Urothelium cell line (cell line): ENCODE data around the gene ERICH3.
"Not testable (repeated sequence)": the region's sequence is repeated elsewhere in the genome, so short reads cannot be mapped to it uniquely, and the experiment has no call there.

Experiments
- DNase-seq: peaks from one replicate; pipeline ENCODE4 v3.0.0; 2011; ENCODE audit warnings: low spot score, mixed read lengths
- FAIRE-seq: peaks from 2 replicates; lab custom pipeline; 2011; peaks lifted over from hg19 to GRCh38; lab: Jason Lieb, UNC

Gene ERICH3

DNA sequence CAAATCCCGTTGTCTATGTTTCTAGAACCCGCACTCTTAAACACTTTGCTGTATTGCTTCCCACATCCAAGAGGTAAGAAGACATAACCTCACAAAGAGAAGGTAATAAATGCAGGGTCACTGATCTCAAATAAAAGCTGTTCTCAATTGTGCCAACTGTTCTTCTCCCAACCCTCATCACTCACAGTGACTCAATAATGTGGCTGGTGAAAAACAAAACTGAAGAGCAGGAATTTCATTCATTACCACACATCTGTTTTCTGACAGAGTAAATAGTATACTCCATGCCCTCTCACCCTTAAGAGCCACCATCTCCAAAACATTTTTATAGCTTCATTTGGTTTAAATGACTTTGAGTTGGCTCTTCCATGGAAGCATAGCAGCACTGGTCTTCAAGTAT lies 6.2 kb upstream of the ERICH3 start:
- DNase-seq (no peak), FAIRE-seq (no peak)

DNA sequence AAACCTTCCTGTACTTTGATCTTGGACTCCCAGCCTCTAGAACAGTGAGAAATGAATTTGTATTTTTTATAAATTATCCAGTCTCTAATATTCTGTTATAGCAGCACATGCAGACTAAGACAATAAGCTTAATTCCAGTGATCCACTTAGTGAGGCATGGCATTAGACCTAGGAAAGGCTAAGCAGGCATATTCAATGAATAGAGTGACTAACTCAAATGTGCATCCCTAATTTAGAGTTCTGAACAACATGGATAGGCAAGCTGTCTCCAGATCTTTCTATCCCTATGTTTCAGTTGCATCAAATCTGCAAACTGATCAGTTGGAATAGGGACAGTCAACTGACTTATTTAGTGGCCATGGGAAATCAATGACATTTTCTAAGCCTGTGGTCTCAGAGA lies 4.3 kb upstream of the ERICH3 start:
- FAIRE-seq (no peak), DNase-seq (no peak)

DNA sequence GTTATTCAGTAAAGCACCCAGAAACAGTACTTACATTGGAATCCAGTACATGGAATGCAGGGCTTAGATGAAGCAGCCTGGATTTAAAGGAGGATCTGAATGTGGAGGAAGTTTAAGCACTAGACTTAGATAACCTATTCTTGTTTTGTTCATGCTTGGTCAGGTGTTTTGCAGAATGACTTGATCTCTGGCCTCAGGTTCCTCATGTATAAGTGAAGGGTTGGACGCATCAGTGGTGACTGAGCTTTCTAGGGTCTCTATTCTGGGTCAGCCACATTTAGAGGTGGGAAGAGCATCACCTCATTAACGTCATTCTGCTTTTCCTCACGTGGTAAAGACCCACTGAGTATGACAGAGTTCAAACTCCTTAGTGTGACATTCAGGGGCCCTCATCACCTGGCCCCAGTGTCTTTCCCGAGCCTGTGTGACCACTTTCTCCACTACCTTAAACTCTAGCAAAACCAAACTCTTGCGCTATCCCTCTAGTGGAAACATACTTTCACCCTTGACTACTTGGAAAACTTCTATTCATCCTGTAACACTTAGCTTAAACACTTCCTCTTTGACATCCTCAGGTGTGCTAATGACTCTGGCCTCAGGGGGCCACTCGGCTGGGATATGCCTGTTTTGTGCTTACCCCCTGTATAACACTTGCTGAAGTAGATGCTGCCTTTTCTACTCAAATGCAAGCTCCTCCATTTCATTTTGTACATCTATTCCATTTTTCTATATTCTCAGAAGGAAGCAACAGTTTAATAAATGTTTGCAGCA lies 871 bp upstream of the ERICH3 start:
- DNase-seq = no peak
- FAIRE-seq = no peak

DNA sequence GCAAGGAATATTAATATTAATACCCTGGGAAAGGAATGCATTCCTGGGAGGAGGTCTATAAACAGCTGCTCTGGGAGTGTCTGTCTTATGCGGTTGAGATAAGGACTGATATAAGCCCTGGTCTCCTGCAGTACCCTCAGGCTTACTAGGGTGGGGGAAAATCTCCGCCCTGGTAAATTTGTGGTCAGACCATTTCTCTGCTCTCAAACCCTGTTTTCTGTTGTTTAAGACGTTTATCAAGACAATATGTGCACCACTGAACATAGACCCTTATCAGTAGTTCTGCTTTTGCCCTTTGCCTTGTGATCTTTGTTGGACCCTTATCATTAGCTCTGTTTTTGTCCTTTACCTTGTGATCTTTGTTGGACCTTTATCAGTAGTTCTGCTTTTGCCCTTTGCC lies 2.7 kb downstream of the ERICH3 start:
- not testable (repeated sequence) for FAIRE-seq, DNase-seq

DNA sequence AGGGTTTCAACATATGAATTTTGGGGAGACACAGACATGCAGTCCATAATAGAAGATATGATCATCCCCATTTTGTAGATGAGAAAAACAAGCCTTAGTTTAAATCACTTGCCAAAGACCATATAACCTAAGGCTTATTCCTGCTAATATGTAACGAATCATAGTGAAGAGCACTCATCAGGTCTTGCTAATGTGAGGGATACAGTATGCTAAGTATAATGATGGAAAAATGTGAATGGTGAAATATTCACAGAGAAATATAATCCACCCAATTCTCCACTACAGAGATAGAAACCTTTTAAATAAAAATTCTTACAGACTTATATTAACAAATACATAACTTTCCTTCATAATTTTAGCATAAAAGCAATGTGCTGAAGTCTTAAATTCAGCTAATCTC lies 18.9 kb downstream of the ERICH3 start:
- no peak for FAIRE-seq
- no peak for DNase-seq

DNA sequence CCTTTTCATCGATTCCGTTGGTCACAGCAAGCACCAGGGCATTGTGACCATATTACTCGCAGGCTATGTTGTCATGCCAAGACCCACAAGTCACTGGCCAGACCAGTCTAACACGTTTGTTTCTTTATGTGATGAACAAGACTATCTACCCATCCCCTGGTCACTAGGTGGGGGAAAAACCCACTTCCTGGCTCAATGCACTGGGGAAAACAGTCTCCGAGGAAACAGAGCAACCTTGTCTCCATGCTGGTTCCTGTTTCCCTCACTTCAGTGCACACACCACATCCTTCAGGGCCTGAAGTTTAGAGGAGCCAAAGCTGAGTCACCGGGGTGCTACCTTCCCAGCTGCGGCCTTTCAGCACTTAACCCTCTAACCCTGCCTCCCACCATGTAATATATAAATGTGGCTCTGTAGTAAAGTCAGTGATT lies 20.9 kb downstream of the ERICH3 start:
- no peak for FAIRE-seq

DNA sequence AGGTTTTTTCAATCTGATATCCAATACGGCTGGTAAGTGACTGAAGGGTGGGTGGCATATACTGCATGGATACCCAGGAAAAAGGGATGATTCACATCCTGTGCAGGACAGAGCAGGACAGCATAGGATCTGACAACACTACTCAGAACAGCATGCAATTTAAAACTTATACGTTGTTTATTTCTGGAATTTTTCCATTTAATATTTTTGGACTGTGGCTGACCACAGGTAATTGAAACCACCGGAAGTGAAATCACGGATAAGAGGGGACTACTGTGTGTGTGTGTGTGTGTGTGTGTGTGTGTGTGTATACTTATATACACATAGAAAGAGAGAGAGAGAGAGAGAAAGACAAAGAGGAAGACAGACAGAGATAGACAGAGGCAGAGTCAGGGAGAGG lies 23.0 kb downstream of the ERICH3 start:
- FAIRE-seq (no peak), DNase-seq (peak; percentile 25)

More for the DNA sequence above, 20.9 kb downstream of the ERICH3 start:
- DNase-seq = peak; percentile 65

DNA sequence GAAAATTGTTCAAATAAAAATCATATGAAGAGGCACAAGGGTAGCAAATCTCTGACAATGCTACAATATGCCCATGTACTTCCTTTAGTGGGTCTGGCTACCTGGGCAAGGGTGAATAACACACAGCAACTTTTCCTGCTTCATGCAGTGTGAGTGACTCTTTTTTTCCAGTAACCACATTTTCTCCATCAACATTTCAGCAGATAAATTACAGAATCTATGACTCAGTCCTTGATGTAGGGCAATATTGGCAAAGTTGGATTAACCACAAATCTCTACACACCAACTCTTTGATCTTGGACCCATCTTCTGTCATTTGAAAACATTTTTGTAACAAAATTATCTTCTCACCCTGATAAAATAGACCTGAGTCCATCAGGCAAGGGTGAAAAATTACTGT lies 31.7 kb downstream of the ERICH3 start:
- FAIRE-seq = no peak
- peak; percentile 10 for DNase-seq

DNA sequence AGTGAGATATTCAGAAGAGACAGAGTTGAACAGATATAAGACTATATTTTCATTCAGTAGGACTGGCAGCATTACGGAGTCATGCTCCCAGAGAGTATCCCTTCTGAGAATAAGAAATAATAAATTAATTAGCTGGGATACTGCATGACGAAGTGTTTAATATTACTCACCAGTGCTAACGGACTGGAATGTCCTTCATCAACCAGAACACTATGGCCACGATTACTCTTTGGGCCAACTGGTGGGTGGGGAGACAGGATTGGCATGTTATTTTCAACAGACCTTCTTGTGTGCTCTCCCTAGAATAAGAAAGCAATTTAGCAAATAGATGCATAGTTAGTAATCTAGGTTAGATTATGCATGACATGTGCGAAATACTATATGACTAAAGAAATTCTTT lies 32.4 kb downstream of the ERICH3 start:
- DNase-seq = no peak
- FAIRE-seq = no peak

DNA sequence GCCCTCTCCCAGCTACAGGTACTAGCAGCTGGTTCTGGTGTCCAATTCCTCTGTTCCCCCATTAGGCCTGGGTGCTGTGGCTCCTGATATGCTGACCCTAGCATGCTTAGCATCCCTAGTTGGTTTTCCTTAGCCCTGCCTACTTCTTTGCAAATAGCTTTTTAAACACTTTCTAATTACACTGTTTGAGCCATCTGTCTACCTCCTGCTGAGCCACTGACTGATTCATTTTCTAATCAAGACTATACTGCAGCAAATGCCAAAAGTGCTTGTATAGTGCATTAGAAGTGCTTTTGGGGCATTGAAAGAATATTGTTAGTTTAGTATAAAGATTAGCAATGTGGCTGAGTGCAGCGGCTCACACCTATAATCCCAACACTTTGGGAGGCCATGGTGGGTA lies 36.3 kb downstream of the ERICH3 start:
- FAIRE-seq (no peak), DNase-seq (no peak)

DNA sequence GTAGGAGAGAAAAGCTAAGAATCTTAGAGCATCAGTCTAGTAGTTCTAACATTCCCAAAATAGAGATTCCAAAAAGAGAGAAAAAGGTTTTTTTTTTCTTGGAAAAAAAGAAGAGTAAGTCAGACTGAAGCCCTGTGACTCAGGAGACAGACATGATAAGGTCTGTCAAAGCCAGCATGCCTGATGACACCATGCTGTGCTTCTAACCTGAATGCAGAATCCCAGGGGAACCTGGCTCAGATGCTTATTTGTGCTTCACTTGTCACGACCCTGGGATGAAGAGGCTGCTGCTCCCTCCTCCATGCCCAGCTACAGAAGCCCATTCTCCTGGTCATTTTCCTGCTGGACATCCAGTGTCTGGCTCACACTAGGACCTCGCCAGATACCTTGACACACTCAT lies 44.3 kb downstream of the ERICH3 start:
- FAIRE-seq (no peak), DNase-seq (no peak)

DNA sequence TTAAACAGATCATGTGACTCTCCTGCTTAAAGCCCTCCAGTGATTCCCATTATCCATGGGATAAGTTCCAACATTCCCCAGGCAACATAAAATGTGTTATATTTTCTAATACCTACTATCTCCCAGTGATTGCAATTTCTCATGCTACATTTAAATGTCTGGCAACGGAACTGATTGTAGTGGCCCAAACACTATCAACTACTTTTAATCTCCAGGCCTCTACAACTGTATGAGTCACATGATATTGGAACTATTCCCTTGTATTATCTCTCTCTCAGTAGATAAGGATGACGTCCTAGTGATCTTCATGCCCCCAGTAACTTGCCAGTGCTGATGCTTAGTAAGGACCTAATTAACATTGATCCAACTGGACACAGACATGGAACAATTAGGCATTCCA lies 49.9 kb downstream of the ERICH3 start:
- no peak for DNase-seq
- FAIRE-seq = no peak

DNA sequence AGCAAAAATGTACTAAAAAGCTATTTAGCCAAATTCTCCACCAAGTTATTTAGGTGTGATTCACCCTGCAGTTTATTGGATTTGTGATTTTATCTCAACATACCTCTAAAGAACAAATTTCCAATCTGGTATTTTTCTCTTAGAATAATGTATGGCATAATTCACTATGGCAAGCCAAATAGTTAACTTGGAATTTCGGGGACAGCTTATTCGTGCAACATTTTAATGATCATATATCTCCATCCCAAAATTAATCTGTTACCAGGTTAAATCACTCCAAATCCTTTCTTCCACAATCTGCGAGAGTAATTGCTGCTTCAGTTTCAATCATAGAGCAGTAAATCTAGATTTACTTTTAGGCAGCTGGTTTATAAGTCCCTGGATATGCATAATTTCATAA lies 53.4 kb downstream of the ERICH3 start:
- no peak for FAIRE-seq
- no peak for DNase-seq

DNA sequence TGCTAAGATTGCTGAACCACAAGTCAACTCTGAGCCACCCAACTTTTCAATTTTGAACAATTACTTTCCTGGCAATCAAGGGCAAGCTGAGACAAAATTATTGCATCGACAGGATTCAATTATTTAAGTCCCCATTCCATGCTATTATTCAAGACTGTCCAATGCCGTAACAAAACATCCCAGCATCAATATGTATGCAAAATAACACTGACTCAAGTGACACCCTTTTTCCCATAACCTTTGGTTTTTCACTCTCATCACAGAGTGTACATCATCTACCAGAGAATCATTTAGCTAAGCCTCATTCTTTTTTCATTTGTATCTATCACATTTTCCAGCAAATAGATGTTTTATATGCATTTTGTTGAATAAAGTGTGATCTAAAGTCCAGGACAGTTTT lies 54.6 kb downstream of the ERICH3 start:
- FAIRE-seq = no peak

DNA sequence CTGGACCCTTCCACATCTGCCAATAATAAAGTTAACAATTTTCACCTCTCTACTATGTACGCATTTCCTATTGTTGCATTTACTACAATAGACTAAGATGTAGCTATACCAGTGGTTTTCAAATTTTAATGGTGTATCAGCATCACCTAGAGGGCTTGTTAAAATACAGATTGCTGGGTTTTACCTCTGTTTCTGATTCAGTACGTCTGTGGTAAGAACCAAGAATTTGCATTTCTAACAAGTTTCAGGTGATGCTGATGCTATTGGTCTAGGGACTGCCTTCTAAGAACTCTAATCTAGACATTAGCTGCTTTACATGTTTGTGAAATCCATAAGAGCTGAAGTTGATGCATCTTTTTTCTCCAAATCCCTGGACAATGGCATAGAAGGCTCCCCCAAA lies 59.7 kb downstream of the ERICH3 start:
- no peak for DNase-seq
- FAIRE-seq = no peak

More for the DNA sequence above, 54.6 kb downstream of the ERICH3 start:
- DNase-seq = no peak

DNA sequence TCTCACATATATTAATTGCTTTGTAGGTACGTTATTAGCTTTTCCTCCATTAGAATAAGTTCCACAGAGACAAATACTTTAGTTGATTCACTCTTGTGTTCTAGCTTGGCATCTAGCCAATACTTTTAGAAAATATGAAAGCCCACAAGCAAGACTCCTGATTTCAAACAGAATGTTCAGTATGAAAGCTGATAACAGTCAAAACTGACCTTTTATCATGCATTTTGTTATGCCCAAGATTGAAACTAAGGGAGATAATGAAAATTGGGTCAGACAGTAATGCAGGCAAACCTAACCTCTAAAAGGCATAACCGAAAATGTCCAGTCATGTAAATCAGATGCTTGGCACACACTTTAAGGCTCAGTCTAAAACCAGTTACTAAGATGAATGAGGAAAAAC lies 61.7 kb downstream of the ERICH3 start:
- no peak for DNase-seq
- no peak for FAIRE-seq

DNA sequence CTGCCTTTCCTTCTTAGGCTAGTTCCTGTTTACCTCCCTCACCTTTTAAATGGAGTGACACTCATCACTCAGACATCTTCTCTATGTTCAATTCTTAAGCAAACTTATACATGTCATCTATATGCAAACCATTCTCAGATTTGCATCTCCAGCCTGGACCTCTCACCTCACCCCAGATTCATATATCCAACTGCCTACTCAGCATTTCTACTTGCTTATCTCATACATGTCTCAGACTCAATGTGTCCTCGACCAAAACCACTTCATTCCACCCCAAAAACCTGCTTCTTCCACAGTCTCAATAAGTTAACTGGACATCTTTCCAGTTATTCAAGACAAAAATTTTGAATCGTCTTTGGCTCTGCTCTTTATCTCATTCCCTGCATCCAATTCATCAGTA lies 62.6 kb downstream of the ERICH3 start:
- DNase-seq (no peak), FAIRE-seq (no peak)

DNA sequence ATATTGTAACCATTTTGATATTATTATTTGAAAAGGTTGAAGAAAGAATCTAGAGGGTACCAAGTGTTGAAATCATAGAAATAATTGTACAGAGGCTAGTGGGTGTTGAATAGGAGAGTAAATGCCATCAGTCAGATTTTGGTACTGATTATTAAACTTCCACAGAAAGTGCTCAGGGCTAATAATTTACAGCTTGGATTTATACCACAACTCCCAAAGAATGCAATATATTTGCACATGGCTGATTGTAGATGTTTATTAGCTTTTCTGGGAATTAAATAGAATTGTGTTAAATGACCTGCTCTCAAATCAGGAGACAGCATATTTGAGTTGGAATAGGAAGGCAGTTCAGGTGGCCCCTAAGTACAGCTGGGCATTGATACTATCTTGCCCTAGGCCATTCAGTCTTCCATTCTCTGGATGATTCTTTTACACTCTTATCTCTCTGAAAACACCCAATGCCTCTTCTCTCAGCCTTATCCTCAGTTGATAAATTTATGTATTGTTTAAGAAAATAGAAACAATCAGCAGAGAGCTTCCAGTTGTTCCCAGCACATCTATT lies 63.7 kb downstream of the ERICH3 start:
- FAIRE-seq (no peak), DNase-seq (no peak)

DNA sequence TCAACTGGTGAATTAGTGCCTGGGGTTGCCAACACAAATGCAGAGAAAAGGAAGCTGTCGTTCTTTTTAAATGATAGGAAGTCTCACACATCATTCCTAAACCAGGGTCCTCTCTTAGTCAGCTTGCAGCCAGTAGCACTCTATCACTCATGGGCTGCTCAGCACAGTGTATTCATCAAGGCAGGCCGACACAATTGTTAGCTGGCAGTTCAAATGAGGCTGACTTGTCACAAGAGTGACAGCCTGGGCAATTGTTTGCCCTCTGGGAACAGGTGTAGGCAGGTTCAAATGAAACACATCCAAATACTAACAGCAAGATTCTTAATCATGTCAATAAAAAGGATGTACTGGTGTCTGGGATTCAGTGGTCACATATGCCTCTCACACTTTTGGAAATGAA lies 76.9 kb downstream of the ERICH3 start:
- FAIRE-seq (no peak), DNase-seq (no peak)

DNA sequence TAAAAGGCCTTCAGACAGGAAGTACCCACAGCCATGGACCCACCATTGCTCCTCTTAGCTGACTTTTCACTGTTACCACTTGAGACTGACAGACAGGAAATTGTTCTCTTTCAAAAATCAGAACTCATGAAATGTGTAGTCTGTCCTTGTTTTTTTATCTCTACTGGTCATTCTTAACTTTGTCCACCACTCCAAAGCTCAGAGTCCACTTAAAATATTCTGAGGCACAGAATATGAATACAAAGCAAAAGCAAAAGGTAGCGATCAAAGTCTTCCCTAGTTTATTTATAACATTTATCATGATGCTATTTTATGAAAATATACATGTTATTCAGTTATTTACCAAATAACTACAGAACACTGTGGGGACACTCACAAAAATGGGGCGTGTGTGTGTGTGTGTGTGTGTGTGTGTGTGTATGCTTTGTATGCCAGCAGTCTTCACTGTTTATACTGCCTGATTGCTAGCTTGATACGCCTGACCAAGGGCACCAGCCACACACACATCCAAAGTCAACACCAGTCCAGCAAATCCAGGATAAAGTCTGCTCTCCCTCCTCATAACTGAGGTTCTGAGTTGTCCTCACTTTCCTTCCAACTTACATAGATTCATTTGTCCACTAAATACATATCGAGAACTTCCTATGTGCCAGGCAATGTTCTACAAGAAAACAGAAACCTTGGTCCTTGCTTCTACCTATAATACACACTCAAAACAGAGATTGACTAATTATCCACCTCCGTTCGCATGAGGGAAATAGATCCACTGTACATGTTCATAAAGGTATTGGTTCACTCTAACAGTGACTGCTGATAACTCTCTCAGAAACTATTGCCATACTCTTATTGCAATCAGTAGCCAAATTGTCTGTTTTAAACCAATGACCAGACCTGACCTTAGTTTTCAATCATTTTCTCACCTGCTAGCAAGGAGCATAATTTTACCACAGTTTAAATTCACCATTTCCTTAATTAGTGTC lies 79.4 kb downstream of the ERICH3 start:
- no peak for DNase-seq
- no peak for FAIRE-seq

DNA sequence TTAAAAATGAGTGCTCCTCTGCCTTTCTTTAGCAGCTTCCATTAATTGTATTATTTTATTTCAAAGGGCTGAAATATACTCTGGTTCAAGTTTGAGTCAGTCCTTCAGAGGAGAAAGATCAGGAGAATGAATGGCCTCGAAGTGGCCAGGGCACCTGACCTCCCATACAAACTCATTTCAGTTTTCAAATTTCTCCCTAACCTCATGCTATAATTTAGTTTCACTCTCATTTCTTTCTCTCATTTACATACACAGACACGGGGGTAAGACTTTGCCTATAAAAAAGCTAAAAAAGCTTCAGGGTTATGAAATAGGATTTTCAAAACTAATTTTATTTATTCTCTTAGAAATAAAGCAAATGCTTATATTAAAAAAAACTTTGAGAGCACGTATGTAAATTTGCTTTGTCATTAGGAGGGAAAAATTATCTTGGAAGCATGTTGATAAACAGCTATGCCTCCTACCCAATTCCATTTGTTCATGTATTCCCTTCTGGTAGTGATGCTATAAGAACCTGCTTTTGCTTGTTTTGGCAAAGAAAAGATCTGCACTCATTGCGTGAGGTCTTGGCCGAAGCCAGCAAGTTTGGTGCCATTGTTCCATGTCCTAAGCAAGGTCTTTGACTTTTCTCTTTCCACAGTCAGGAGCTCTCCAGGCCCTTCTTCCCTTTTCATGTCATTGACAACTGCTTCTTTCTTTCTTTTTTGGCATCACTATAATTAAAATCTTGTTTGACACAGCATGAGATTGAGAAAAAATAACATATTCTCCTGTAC lies 80.8 kb downstream of the ERICH3 start:
- no peak for DNase-seq
- no peak for FAIRE-seq
